ENCODE measurements around the gene GALNT12. TPM values are rescaled to one million over a fixed set of nuclear protein-coding genes. Genes with fewer than 3 reads are reported as not detected.

Gene GALNT12
- total RNA-seq, 6 donors from 2014 or later, result 18.2 to 89.1 (median 30.0) TPM

DNA sequence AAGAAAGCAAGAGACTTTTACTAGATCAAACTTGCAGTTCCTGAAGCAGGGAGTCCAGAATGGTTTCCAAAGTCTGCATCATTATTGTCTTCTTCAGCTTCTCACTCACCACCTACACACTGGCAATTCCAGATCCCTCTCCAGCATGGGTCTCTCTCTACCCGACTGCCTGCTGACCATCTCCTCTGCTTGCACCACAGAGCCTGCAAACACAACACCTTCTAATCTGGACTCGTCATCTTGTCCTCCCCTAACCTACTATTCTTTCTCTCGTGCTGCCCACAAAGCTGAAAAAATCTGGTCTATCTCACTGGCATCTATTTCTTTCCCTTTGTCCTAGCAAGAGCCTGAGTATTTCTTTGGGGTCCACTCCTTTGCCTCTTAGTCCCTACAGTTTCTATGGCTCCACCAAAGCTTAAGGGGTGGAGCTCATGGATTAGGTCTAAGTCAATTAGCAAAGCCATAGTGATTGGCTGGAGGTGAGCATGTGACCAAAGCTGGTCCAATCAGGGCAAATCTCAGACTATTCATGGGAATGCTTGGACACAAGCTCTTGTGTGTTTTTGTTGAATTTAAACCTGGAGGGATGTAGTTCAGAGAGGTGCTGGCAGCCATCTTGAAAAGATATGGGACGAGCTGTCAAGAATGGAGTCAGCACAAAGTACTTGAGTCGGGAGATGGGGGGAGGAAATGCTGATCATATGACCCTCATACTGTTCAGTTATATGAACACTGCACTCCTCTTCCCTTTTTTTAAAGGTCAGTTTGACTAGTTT is 63.5 kb downstream of the GALNT12 start:
- DNase-seq (no peak), ATAC-seq (ENCODE audit: low FRiP score in 2 of 2) (no peak)
- WGBS, 2 donors, result 66 to 79% methylated on average over 5 of the region's 5 CpGs
- H3K36me3 ChIP-seq, result no peaks in the 10 kb centered on the region
- no peak overlapping the region for H3K27ac ChIP-seq
- no peaks in the 10 kb centered on the region for H3K27me3 ChIP-seq
- H3K9me3 ChIP-seq, result no peaks in the 10 kb centered on the region
- H3K4me1 ChIP-seq, result peaks cover 6 to 19% (median 19%) of the 10 kb centered on the region in 4 donors
- H3K4me3 ChIP-seq, result no peak overlapping the region
- TF ChIP-seq EP300 (IDR thresholded peaks at IDR 0.05), result no peak
- no peak for TF ChIP-seq POLR2AphosphoS5 (IDR thresholded peaks at IDR 0.05)
- no peak for TF ChIP-seq POLR2A (IDR thresholded peaks at IDR 0.05)
- TF ChIP-seq, protein P1, sequence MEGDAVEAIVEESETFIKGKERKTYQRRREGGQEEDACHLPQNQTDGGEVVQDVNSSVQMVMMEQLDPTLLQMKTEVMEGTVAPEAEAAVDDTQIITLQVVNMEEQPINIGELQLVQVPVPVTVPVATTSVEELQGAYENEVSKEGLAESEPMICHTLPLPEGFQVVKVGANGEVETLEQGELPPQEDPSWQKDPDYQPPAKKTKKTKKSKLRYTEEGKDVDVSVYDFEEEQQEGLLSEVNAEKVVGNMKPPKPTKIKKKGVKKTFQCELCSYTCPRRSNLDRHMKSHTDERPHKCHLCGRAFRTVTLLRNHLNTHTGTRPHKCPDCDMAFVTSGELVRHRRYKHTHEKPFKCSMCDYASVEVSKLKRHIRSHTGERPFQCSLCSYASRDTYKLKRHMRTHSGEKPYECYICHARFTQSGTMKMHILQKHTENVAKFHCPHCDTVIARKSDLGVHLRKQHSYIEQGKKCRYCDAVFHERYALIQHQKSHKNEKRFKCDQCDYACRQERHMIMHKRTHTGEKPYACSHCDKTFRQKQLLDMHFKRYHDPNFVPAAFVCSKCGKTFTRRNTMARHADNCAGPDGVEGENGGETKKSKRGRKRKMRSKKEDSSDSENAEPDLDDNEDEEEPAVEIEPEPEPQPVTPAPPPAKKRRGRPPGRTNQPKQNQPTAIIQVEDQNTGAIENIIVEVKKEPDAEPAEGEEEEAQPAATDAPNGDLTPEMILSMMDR (IDR thresholded peaks at IDR 0.05), result no peak

GRCh38 chr9:98871558-98872065 is 64.1 kb downstream of the GALNT12 start:
- H3K9me3 ChIP-seq, result no peaks in the 10 kb centered on the region
- no peak overlapping the region for H3K27ac ChIP-seq
- ATAC-seq (ENCODE audit: low FRiP score in 2 of 2) (no peak), DNase-seq (no peak)
- no peaks in the 10 kb centered on the region for H3K36me3 ChIP-seq
- H3K27me3 ChIP-seq, result no peaks in the 10 kb centered on the region
- TF ChIP-seq EP300 (IDR thresholded peaks at IDR 0.05), result no peak
- no peak for TF ChIP-seq POLR2A (IDR thresholded peaks at IDR 0.05)
- TF ChIP-seq, protein P1 (IDR thresholded peaks at IDR 0.05), result no peak
- TF ChIP-seq POLR2AphosphoS5 (IDR thresholded peaks at IDR 0.05), result no peak
- no peak overlapping the region for H3K4me3 ChIP-seq
- 80 to 81% methylated on average over 9 of the region's 9 CpGs for WGBS, 2 donors
- H3K4me1 ChIP-seq, result peaks cover 6 to 19% (median 17%) of the 10 kb centered on the region in 4 donors

DNA sequence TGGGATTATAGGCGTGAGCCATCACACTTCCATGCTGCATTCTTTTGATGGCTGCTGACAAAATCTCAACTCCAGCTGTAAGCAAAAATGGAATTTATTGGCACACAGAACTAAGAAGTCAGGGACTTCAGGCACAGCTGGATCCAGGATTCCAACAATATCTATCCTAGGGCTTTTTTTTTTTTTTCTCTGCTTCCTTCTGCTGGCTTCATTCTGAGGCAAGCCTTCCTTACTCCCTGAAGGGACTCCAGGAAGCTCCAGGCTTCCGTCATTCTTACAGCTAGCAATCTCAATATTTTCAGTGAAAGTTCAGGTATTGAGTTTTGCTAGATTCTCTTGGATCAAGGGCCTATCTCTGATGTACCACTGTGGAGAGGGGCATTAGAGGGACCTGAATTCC is 66.1 kb downstream of the GALNT12 start:
- DNase-seq (no peak), ATAC-seq (ENCODE audit: low FRiP score in 2 of 2) (no peak)
- Histone ChIP-seq H3K9me3 (no peaks in the 10 kb centered on the region), H3K27me3 (no peaks in the 10 kb centered on the region), H3K36me3 (no peaks in the 10 kb centered on the region), H3K27ac (no peak overlapping the region), H3K4me1 (peaks cover 0 to under 1% (median 0%) of the 10 kb centered on the region in 4 donors), H3K4me3 (no peak overlapping the region)
- 93 to 94% methylated on average over 2 of the region's 2 CpGs for WGBS, 2 donors
- no peak for TF ChIP-seq POLR2AphosphoS5 (IDR thresholded peaks at IDR 0.05)
- TF ChIP-seq, protein P1 (IDR thresholded peaks at IDR 0.05), result no peak
- TF ChIP-seq EP300 (IDR thresholded peaks at IDR 0.05), result no peak
- TF ChIP-seq POLR2A (IDR thresholded peaks at IDR 0.05), result no peak

DNA sequence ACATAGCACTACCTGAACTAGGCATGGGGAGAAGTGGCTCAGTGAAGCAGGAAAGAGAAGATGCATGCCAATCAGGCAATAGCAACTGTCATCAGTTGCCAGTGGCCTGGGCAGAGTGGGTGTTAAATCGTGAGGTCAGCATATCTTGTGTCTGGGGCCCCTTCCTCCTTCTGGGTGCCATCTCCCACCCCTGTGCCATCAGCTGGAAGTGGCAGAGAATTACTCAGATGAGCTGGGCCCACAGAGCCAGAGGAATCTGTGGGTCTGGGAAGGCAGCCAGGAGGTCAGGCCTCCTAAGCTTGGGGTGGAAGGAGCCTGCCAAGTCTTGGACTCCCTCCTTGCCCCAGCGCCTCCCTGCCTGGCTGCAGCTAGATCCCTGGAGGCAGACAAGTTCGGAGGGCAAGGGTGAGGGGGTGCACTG is 66.5 kb downstream of the GALNT12 start:
- TF ChIP-seq POLR2AphosphoS5 (IDR thresholded peaks at IDR 0.05) (no peak), EP300 (IDR thresholded peaks at IDR 0.05) (no peak), POLR2A (IDR thresholded peaks at IDR 0.05) (no peak)
- TF ChIP-seq, protein P1 (IDR thresholded peaks at IDR 0.05), result no peak
- no peaks in the 10 kb centered on the region for H3K27me3 ChIP-seq
- H3K36me3 ChIP-seq, result no peaks in the 10 kb centered on the region
- DNase-seq (no peak), ATAC-seq (ENCODE audit: low FRiP score in 2 of 2) (peak in 1 of 2 donors; percentile 36)
- no peaks in the 10 kb centered on the region for H3K9me3 ChIP-seq
- no peak overlapping the region for H3K27ac ChIP-seq
- H3K4me3 ChIP-seq, result no peak overlapping the region
- whole genome bisulfite sequencing, 2 donors, result 70% methylated on average over 3 of the region's 3 CpGs
- H3K4me1 ChIP-seq, result no peaks in the 10 kb centered on the region

Measured in upper lobe of left lung (tissue), 6 donors.